HL-60 (cell line): Measurements from ENCODE around the gene ATP10A.

Experiments used
- POLR2AphosphoS5 ChIP-seq: IDR thresholded peaks from 2 replicates; pipeline ENCODE4 v1.6.1; 2012; ENCODE audit warnings: low read depth
- SPI1 ChIP-seq: IDR thresholded peaks from 2 replicates; pipeline ENCODE4 v1.6.1; 2012; ENCODE audit warnings: low read depth, mild to moderate bottlenecking, borderline replicate concordance
- TF ChIP-seq, protein P1 (sequence below): IDR thresholded peaks from one replicate; pipeline ENCODE4 v1.5.1; 2011; ENCODE audit warnings: low read length, control low read depth, inconsistent platforms; ENCODE audit not compliant: insufficient read depth
- TF ChIP-seq, protein P2 (sequence below): IDR thresholded peaks from 2 replicates; pipeline ENCODE4 v1.6.1; 2012; ENCODE audit warnings: low read depth; ENCODE audit not compliant: insufficient replicate concordance

DNA sequence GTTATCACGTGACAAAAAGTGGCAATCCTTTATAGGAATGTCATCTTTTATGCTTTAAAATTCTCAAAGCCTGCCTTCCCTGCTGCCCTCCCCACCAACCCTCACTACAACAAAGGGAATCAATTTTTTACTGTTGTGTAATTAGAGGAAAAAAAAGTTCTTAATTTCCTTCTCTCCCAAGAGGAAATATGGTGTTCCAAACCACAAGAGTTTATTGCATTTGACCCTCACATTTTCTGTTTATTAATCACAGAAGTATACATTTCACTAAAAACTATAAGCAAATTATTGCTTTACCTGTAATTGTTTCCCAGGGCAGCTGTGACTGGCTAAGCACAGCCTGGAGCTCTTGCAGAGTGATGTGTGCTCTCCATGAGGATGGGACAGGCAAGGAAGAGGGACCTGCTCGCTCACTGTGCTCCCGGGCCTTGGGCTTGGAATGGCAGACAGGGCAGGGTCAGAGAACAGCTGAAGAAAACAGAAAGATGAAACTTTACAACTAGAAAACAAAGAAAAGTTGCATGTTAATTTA is 31.3 kb upstream of the ATP10A start:
- TF ChIP-seq, protein P1, sequence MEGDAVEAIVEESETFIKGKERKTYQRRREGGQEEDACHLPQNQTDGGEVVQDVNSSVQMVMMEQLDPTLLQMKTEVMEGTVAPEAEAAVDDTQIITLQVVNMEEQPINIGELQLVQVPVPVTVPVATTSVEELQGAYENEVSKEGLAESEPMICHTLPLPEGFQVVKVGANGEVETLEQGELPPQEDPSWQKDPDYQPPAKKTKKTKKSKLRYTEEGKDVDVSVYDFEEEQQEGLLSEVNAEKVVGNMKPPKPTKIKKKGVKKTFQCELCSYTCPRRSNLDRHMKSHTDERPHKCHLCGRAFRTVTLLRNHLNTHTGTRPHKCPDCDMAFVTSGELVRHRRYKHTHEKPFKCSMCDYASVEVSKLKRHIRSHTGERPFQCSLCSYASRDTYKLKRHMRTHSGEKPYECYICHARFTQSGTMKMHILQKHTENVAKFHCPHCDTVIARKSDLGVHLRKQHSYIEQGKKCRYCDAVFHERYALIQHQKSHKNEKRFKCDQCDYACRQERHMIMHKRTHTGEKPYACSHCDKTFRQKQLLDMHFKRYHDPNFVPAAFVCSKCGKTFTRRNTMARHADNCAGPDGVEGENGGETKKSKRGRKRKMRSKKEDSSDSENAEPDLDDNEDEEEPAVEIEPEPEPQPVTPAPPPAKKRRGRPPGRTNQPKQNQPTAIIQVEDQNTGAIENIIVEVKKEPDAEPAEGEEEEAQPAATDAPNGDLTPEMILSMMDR: no peak
- TF ChIP-seq POLR2AphosphoS5 (no peak), SPI1 (no peak)
- TF ChIP-seq, protein P2, sequence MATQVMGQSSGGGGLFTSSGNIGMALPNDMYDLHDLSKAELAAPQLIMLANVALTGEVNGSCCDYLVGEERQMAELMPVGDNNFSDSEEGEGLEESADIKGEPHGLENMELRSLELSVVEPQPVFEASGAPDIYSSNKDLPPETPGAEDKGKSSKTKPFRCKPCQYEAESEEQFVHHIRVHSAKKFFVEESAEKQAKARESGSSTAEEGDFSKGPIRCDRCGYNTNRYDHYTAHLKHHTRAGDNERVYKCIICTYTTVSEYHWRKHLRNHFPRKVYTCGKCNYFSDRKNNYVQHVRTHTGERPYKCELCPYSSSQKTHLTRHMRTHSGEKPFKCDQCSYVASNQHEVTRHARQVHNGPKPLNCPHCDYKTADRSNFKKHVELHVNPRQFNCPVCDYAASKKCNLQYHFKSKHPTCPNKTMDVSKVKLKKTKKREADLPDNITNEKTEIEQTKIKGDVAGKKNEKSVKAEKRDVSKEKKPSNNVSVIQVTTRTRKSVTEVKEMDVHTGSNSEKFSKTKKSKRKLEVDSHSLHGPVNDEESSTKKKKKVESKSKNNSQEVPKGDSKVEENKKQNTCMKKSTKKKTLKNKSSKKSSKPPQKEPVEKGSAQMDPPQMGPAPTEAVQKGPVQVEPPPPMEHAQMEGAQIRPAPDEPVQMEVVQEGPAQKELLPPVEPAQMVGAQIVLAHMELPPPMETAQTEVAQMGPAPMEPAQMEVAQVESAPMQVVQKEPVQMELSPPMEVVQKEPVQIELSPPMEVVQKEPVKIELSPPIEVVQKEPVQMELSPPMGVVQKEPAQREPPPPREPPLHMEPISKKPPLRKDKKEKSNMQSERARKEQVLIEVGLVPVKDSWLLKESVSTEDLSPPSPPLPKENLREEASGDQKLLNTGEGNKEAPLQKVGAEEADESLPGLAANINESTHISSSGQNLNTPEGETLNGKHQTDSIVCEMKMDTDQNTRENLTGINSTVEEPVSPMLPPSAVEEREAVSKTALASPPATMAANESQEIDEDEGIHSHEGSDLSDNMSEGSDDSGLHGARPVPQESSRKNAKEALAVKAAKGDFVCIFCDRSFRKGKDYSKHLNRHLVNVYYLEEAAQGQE: no peak
